Measurements from ENCODE around the gene NKPD1.

GRCh38 chr19:45149129-45149528 is 11.7 kb downstream of the NKPD1 start:
- TF ChIP-seq CTCF (IDR thresholded peaks at IDR 0.05) (no peak), EZH2 (IDR thresholded peaks at IDR 0.05; ENCODE audit: borderline replicate concordance, insufficient read depth, low read depth, low read length, poor library complexity, severe bottlenecking) (no peak)

All from B cell (primary cell).